NCI-H2196 (cell line): ENCODE measurements around the gene DNAJB9.

Experiments used
- DNase-seq: peaks from one replicate; lab custom pipeline; 2025; ENCODE audit not compliant: unreplicated experiment; lab: John Stamatoyannopoulos, UW

DNAJB9 gene

DNA sequence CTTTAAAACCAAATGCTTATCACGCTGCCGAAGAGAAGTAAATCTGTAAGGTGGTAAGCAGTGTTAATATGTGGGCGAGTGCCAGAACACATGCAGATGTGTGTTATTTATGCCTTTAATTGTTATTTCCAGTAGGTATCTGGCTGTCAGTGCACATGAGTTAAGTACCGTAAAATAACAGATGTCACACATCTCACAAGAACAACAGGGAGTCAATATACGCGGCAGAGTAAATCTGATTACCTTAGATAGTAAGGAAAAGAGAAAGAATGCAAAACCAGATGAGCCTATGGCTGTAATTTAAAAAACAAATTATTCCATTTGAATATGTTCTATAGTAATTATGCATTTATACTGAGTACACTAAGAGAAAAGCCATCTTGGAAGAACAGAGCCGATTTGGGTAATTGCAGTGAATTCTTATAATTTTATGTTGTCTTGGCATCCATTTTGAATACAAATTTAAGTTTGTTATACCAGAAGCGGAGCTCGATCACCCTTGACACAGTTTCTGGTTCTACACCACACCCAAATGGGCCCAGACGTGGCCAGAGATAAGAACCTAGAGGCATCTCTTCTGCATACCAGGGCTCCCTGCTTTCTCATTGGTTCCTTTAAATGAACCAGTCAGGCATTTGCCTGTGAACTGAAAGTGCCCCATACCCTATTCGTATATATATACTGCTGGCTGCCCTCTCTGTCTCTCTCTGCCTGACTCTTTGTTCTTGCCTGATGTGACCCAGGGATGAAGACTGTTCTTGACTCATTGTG lies 34.8 kb downstream of the DNAJB9 start:
- DNase-seq, result no peak

- DNase-seq, result no peak
These were observed 36.0 kb downstream of the DNAJB9 start for GRCh38 chr7:108605559-108606201.

DNA sequence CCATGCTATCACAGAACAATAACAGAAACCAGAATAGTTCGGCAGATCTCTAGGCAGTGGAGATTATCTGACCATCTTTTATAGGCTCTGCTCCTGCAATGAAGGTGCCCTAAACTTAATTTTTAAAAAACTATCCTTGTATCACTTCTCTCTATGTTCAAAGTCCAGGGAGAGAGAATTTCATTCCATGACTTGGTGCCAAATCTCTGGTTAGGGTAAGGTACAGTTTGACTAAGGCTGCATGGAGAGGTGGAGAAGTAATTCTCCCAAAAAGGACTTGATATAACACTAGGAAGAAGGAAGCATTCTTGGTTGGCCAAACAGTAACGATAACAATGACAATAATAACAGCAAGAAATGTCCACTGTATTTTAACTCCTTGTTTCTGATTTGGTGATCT lies 40.0 kb downstream of the DNAJB9 start:
- DNase-seq, result no peak

DNA sequence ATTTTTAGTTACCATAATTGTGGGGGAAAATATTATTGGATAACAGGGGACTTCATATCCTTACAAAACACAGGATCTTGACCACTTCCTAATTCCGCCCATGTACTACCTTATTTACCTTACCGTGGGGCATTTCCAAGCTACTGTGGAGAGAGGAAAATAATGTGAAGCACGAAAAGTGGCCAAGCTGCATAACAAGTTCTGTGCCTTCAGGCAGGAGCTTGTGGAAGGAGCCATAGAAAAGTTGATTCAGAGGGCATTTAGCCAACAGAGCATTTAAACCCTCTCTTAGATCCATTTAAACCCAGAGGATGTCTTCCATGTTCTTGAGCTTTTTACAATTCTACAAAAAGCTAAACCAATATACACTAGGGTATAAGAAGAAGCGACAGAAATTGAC lies 41.6 kb downstream of the DNAJB9 start:
- no peak for DNase-seq

DNA sequence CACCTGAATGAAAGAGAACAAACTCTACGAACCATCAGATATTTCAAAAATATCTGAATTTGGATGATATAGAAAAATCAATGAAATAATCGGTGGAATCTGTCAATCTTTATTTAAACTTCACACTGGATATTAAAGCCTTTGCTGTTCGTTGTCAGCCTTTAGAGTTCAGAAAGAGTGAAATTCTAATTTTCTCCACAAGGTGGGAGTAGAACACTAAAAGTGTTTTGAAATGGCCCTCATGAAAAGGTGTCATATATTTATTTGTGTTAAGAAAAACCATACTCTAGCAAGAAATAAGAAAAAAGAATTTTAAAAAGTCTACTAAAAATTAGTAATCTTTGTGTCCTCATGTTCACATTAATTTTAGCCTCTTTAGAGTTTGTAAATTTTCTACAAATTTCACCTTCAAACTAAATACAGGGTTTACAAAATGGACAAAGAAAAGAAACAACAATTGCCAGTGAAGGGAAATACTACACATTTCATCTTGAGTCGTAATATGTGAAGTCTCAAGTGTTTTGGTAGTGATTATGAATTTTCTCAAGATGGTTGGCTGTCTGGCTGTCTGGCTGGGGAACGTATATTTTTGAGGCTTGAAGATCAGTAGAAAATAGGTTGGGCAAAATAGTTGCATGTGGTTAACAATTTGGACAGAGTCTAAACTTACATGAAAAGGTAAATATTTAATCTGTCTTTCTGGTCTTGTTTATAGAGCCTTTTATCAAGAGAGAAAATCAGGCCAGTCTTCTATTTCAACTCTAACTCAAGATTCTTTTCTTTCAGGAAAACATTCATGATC lies 43.7 kb downstream of the DNAJB9 start:
- peak; percentile 76 for DNase-seq

DNA sequence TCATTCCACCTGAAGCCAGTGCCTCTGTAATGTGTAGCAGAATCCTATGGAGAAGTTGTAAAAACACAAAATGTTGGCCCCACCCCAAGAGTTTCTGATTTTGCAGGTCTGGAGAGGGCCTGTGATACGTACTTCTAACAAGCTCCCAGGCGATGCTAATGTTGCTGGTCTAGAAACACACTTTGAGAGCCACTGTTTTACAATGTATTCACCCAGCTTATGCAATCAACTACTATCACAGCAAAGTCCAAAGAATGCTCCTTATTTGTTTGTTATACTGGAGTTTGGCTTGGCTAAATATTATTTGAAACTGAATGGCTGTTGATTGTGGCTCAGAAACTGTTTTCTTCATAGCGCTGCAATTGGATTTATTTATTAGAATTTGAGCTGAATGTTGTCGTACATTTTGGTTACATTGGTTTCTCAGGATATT lies 44.3 kb downstream of the DNAJB9 start:
- DNase-seq, result no peak

GRCh38 chr7:108614896-108615295 lies 45.2 kb downstream of the DNAJB9 start:
- no peak for DNase-seq

DNA sequence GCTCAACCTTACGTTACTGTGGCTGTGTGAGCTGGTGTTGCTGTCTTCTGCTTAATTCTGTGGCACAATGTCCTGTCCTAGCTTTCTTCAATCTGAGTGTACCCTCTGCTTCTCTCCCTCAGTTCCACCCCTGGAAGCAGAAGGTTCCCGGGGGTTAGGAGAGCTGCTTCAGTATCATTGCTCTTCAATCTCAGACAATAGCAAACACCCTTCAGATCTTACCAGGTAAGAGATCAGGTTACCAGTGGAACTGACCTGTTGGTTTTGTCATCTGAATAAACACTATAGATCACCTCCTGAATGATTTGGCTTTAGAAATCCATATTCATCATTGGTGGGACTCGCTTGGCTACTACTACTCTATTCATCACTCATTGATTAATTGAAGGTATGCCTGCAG lies 48.4 kb downstream of the DNAJB9 start:
- no peak for DNase-seq

DNA sequence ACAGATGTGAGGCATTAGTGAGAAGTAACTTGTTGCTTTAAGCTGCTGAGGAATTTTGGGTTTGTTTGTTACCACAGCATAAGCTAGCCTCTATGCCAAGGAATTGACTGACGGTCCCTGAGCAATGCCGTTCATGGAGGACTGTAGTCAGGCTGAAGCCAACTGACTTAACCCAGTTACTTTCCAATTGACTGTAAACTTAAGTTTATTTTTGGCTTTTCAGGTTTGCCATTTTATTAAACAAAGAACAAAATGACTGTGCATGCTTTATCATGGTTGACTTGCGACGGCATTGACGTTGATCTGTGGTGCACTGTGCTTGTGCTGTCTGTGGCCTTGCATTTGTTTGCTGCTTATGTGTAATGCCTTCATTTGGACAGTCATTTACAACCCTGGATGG lies 53.5 kb downstream of the DNAJB9 start:
- no peak for DNase-seq
